CD8-positive, alpha-beta memory T cell (primary cell): ENCODE results near the gene SPHK1. TPM values are rescaled to one million over a fixed set of nuclear protein-coding genes. Genes with fewer than 3 reads are reported as not detected.
A peak's percentile ranks its signal among the peaks of the same experiment; 100 is the strongest.
"Not testable (repeated sequence)": the region's sequence is repeated elsewhere in the genome, so short reads cannot be mapped to it uniquely, and the experiment has no call there.

ENCODE experiments used
- CTCF ChIA-PET: fragments of 350-600 bp; sonication (Branson Sonifier 250); formaldehyde crosslinking; loops from one replicate; lab custom pipeline; 2021; ENCODE audit warnings: antibody characterized with exemption; lab: Charles Lee
- POLR2A ChIA-PET: fragments of 350-600 bp; sonication (Branson Sonifier 250); formaldehyde crosslinking; loops from one replicate; lab custom pipeline; 2021; ENCODE audit warnings: antibody characterized with exemption; lab: Charles Lee
- DNase-seq, 5 donors: peaks; one replicate each; pipeline versions ENCODE4 v3.0.0 to v3.0.0-alpha.2; 2020 to 2022; ENCODE audit warnings: mixed read lengths in 1 of 5
- H3K27ac ChIP-seq: one replicate; pipeline ENCODE4 v1.7.0; 2013; ENCODE audit warnings: low read depth, mild to moderate bottlenecking, low read length, moderate library complexity
- H3K27me3 ChIP-seq: 2 replicates; pipeline ENCODE4 v1.7.0; 2013; ENCODE audit warnings: low read length, mild to moderate bottlenecking; ENCODE audit not compliant: insufficient read depth, poor library complexity, severe bottlenecking
- H3K36me3 ChIP-seq: 2 replicates; pipeline ENCODE4 v1.7.0; 2013; ENCODE audit warnings: mild to moderate bottlenecking, low read length, moderate library complexity; ENCODE audit not compliant: insufficient read depth
- H3K4me1 ChIP-seq: 2 replicates; pipeline ENCODE4 v1.7.0; 2013; ENCODE audit warnings: mild to moderate bottlenecking, low read length, moderate library complexity; ENCODE audit not compliant: insufficient read depth
- H3K4me3 ChIP-seq: 2 replicates; pipeline ENCODE4 v1.7.0; 2013; ENCODE audit warnings: mild to moderate bottlenecking, low read length
- H3K9me3 ChIP-seq: 2 replicates; pipeline ENCODE4 v1.7.0; 2013; ENCODE audit warnings: mild to moderate bottlenecking, low read length
- H3K27ac Mint-ChIP-seq, 8 donors: one replicate each; pipeline ENCODE4 v1.8.0; 2020 to 2021; ENCODE audit warnings: mixed read lengths in 8 of 8, mild to moderate bottlenecking in 6 of 8, inconsistent platforms in 3 of 8, moderate library complexity in 3 of 8
- H3K27me3 Mint-ChIP-seq, 2 donors: one replicate each; pipeline ENCODE4 v1.8.0; 2020 to 2021; ENCODE audit warnings: mixed read lengths in 2 of 2, mild to moderate bottlenecking in 1 of 2, moderate library complexity in 1 of 2
- H3K36me3 Mint-ChIP-seq, 3 donors: one replicate each; pipeline ENCODE4 v1.8.0; 2020 to 2021; ENCODE audit warnings: mixed read lengths in 3 of 3, inconsistent platforms in 1 of 3, mild to moderate bottlenecking in 1 of 3
- H3K4me1 Mint-ChIP-seq, 3 donors: one replicate each; pipeline ENCODE4 v1.8.0; 2020 to 2021; ENCODE audit warnings: mixed read lengths in 3 of 3, inconsistent platforms in 1 of 3, mild to moderate bottlenecking in 1 of 3
- H3K4me3 Mint-ChIP-seq, 7 donors: one replicate each; pipeline ENCODE4 v1.8.0; 2020 to 2021; ENCODE audit warnings: mixed read lengths in 7 of 7, mild to moderate bottlenecking in 6 of 7, moderate library complexity in 4 of 7, inconsistent platforms in 2 of 7
- H3K9me3 Mint-ChIP-seq, 5 donors: one replicate each; pipeline ENCODE4 v1.8.0; 2020 to 2022; ENCODE audit warnings: mixed read lengths in 5 of 5, mild to moderate bottlenecking in 3 of 5, moderate library complexity in 2 of 5, inconsistent platforms in 1 of 5
- polyA plus RNA-seq: library from polyadenylated mRNA; unstranded; fragments of 300-500 nt; fragmentation: Illumina TruSeq; gene quantifications from one replicate; pipeline ENCODE4 v1.2.3, GENCODE V29; 2021
- total RNA-seq, 2 experiments: library from RNA; stranded (reverse); gene quantifications; one replicate each; pipeline ENCODE4 v1.2.3, GENCODE V29; 2021

SPHK1 gene
- total and polyA plus RNA-seq, 3 experiments from 2014 or later: 0.76 to 18.7 (median 17.2) TPM

DNA sequence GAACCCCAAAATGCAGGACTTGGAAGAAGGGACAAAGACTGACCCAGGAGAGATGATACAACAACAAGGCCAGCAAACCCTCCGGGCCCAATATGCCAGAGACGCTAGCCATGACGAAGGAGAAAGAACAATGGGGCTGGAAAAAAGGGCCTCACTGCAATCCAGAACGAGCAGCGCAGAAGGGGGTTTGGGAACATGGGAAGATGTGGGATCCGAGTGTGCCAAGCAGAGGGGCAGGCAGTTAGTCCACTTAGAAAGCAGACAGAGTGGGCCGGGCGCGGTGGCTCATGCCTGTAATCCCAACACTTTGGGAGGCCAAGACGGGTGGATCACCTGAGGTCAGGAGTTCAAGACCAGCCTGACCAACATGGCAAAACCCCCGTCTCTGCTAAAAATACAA is 37.5 kb upstream of the SPHK1 start:
- peaks cover 9 to 52% (median 13%) of the 10 kb centered on the region in 3 donors for H3K36me3 Mint-ChIP-seq

DNA sequence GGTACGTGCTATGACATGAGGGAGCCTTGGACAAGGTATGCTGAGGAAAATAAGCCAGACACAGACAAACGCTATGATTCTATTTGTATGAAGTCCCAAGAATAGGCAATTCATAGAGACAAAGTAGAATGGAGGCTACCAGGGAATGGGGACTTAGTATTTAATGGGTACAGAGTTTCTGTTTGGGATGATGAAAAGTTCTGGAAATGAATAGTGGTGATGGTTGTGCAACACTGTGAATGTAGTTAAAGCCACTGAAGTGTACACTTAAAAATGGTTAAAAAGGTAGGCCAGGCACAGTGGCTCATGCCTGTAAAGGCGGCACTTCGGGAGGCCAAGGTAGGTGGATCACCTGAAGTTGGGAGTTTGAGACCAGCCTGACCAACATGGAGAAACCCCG is 33.9 kb upstream of the SPHK1 start:
- Histone ChIP-seq H3K27me3 (no peaks in the 10 kb centered on the region), H3K36me3 (peaks cover 8% of the 10 kb centered on the region), H3K4me1 (peaks cover 9% of the 10 kb centered on the region), H3K27ac (no peak overlapping the region), H3K9me3 (no peaks in the 10 kb centered on the region), H3K4me3 (no peak overlapping the region)
- DNase-seq: no peak
- POLR2A ChIA-PET: no interaction called here
- H3K27me3 Mint-ChIP-seq: no peaks in the 10 kb centered on the region
- H3K4me1 Mint-ChIP-seq: peaks cover 18 to 29% (median 24%) of the 10 kb centered on the region in 3 donors
- H3K4me3 Mint-ChIP-seq: peak overlapping the region in 3 of 7 donors; percentile 4 to 90 (median 58)
- no peaks in the 10 kb centered on the region for H3K9me3 Mint-ChIP-seq
- H3K36me3 Mint-ChIP-seq: peaks cover 9 to 38% (median 10%) of the 10 kb centered on the region in 3 donors
- CTCF ChIA-PET: interaction anchor here (7.0 kb wide), 1 partner anchor 35 kb away, joined by 46 read pairs; the partner anchor contains the start of gene SPHK1
- H3K27ac Mint-ChIP-seq: no peak overlapping the region

More for the DNA sequence above, 37.5 kb upstream of the SPHK1 start:
- H3K4me3 ChIP-seq, H3K9me3 Mint-ChIP-seq, H3K27ac ChIP-seq, H3K4me3 Mint-ChIP-seq, H3K4me1 ChIP-seq, H3K27me3 Mint-ChIP-seq, H3K9me3 ChIP-seq, DNase-seq, CTCF ChIA-PET, H3K27ac Mint-ChIP-seq, H3K27me3 ChIP-seq: not testable (repeated sequence)
- peaks cover 12% of the 10 kb centered on the region for H3K36me3 ChIP-seq
- POLR2A ChIA-PET: interaction anchor here (0.6 kb wide), 1 partner anchor 36 kb away, joined by 3 read pairs; no protein-coding TSS in a partner anchor
- H3K4me1 Mint-ChIP-seq: peaks cover 4 to 11% (median 7%) of the 10 kb centered on the region in 3 donors

DNA sequence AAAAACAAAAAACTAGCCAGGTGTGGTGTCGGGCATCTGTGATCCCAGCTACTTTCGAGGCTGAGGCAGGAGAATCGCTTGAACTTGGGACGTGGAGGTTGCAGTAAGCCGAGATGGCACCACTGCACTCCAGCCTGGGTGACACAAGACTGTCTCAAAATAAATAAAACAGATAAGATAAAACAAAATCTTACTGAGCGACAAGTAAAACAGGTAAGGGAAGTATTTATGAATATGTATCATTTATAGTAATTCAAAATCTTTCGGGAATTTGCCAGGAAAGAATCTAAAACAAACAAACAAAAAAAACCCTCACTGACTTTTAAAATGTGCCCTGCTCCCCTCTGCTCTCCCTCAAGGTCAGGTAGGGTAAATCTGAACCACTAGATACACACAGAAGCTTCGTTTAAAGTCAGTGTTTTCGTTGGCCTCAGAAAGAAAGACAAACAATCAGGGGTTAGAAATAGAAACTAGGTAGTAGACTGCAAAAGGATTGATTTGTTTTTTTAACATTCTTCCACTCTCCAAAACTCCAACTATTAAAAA is 32.8 kb upstream of the SPHK1 start:
- DNase-seq: no peak
- Histone ChIP-seq H3K27me3 (no peaks in the 10 kb centered on the region), H3K9me3 (no peaks in the 10 kb centered on the region), H3K4me3 (no peak overlapping the region), H3K36me3 (peaks cover 4% of the 10 kb centered on the region), H3K27ac (no peak overlapping the region), H3K4me1 (peaks cover 9% of the 10 kb centered on the region)
- POLR2A ChIA-PET: interaction anchor here (0.5 to 3.0 kb wide), 2 partner anchors 34 to 826 kb away, joined by 3 to 27 read pairs; partner anchors contain the start of gene SPHK1
- Mint-ChIP-seq H3K4me3 (peak overlapping the region in 6 of 7 donors; percentile 9 to 92 (median 90)), H3K36me3 (peaks cover 7 to 27% (median 9%) of the 10 kb centered on the region in 3 donors), H3K27me3 (no peaks in the 10 kb centered on the region), H3K27ac (peak overlapping the region in 1 of 8 donors; percentile 78), H3K9me3 (no peaks in the 10 kb centered on the region), H3K4me1 (peaks cover 18 to 29% (median 24%) of the 10 kb centered on the region in 3 donors)
- CTCF ChIA-PET: interaction anchor here (1.1 to 7.0 kb wide), 3 partner anchors 34 to 49 kb away, joined by 3 to 46 read pairs (median 21); partner anchors contain the start of gene SPHK1

DNA sequence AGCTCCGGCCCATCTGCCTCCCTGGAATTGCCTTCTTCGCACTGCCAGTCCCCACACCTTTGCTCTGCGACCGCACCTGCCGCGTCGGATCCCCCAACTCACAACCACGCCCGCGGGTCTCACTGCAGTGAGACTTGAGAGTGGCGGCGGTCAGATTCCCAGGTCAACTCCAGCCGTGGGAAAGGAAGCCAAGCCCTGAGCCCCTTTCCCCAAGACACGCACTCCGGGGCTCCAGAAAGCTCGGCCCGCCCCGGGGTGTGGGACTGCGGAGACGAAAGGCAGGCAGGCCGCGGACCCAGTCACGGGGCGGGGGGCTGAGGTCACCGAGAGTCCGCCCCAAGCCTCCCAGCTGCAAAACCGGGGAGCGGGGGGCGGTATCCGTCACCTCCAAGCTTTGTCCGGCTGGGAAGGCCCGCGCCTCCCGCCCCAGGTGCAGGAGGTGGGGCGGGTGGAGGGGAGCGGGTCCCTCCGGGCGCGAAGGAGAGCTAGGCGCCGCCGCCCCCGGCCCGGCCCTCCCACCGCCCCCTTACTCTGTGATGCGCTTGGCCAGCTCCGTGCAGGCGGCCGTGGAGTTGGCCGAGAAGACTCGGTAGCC is 31.3 kb upstream of the SPHK1 start:
- H3K36me3 ChIP-seq: no peaks in the 10 kb centered on the region
- H3K4me1 Mint-ChIP-seq: peaks cover 18 to 29% (median 24%) of the 10 kb centered on the region in 3 donors
- no peaks in the 10 kb centered on the region for H3K9me3 ChIP-seq
- peak overlapping the region; percentile 90 to 100 (median 96) for H3K4me3 Mint-ChIP-seq
- H3K27ac Mint-ChIP-seq: peak overlapping the region in 7 of 8 donors; percentile 77 to 99 (median 82)
- peaks cover 9% of the 10 kb centered on the region for H3K4me1 ChIP-seq
- peak in 3 of 5 donors; percentile 0 to 10 (median 3) for DNase-seq
- H3K36me3 Mint-ChIP-seq: peaks cover 0 to 17% (median 0%) of the 10 kb centered on the region in 3 donors
- peak overlapping the region; percentile 77 for H3K27ac ChIP-seq
- no peaks in the 10 kb centered on the region for H3K9me3 Mint-ChIP-seq
- peaks cover 0 to 4% of the 10 kb centered on the region in 2 donors for H3K27me3 Mint-ChIP-seq
- ChIA-PET POLR2A (interaction anchor here (0.7 to 3.0 kb wide), 7 partner anchors 29 to 374 kb away, joined by 3 to 27 read pairs (median 3); partner anchors contain the start of genes METTL23 and SPHK1), CTCF (interaction anchor here (0.9 to 7.0 kb wide), 10 partner anchors 8 to 73 kb away, joined by 3 to 46 read pairs (median 4); partner anchors contain the start of gene SPHK1)
- H3K4me3 ChIP-seq: peak overlapping the region; percentile 87
- no peaks in the 10 kb centered on the region for H3K27me3 ChIP-seq

DNA sequence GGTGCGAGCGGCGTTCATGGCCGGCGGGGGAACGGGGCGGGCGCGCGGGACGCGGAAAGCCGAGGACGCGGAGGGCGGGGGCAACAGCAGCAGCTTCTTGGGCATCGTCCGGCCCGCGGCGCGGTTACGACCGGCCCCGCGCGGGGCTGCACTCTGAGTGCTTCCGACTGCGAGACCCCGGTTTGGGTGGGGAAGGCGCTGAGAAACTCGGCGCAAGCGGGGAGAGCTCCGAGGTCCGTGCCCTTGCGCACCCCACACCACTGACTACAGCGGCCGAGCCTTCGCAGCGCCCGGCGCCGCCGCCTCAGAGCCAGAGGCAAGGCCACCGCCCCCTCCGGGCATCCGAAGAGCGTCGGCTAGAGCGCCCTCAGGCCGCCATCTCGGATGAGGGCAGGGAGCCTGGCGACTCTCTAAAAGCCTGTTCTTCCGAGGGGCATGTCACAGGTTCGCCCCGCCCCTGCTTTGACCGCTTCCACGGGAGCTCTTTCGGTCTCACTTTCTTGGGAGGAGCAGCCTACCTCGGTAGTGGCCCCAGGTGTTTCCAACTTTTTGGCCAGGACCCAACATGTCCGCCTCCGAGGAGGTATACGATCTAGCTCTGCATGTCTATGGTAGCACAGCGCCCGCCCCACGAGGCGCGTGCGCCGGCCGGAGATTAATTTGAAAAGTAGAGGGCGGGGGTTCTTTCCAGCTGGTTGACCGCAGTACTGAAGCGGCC is 30.7 kb upstream of the SPHK1 start, which contains the start of gene PRPSAP1:
Gene PRPSAP1 (minus strand): TSS at position 318 of the 718 bp plus-strand sequence. CDS start 213 bp downstream, at position 105.
- peaks cover 9% of the 10 kb centered on the region for H3K4me1 ChIP-seq
- peak within 1 kb of the TSS; percentile 87 for H3K4me3 ChIP-seq
- POLR2A ChIA-PET: interaction anchor here (0.6 to 3.0 kb wide), 8 partner anchors 28 to 372 kb away, joined by 3 to 27 read pairs (median 4); partner anchors contain the start of gene SPHK1

DNA sequence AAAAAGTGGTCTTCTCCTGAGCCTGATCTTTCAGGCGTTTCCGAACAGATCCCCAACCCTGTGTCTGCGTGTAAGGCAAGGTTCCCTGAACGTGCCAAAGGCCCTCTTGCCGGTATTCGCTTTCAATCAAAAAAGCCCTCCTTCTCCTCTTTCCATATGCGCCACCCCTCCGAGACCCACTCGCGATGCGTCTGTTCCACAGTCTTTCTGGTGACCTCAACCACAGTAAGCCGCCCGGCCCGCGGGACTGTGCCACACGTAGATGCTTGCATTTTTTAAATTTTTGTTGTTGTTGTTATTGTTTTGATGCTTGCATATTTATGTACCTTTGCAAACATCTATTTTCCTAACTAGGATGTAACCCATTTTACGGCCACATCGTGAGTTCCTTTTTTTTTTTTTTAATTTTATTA is 30.1 kb upstream of the SPHK1 start:
- H3K36me3 Mint-ChIP-seq: peaks cover 0 to 13% (median 0%) of the 10 kb centered on the region in 3 donors
- H3K4me1 Mint-ChIP-seq: peaks cover 18 to 29% (median 24%) of the 10 kb centered on the region in 3 donors
- peak overlapping the region; percentile 77 to 100 (median 98) for H3K27ac Mint-ChIP-seq
- DNase-seq: no peak
- Histone ChIP-seq H3K9me3 (no peaks in the 10 kb centered on the region), H3K4me1 (peaks cover 9% of the 10 kb centered on the region), H3K27ac (peak overlapping the region; percentile 77), H3K27me3 (no peaks in the 10 kb centered on the region), H3K4me3 (peak overlapping the region; percentile 87), H3K36me3 (no peaks in the 10 kb centered on the region)
- POLR2A ChIA-PET: interaction anchor here (0.6 to 3.0 kb wide), 7 partner anchors 28 to 1025 kb away, joined by 3 to 27 read pairs (median 3); partner anchors contain the start of gene SPHK1
- H3K4me3 Mint-ChIP-seq: peak overlapping the region; percentile 90 to 100 (median 96)
- CTCF ChIA-PET: interaction anchor here (0.7 to 7.0 kb wide), 10 partner anchors 9 to 75 kb away, joined by 3 to 46 read pairs (median 4); partner anchors contain the start of gene SPHK1
- peaks cover 0 to 4% of the 10 kb centered on the region in 2 donors for H3K27me3 Mint-ChIP-seq
- no peaks in the 10 kb centered on the region for H3K9me3 Mint-ChIP-seq

More for the DNA sequence above, 30.7 kb upstream of the SPHK1 start, which contains the start of gene PRPSAP1:
- H3K9me3 Mint-ChIP-seq: no peaks in the 10 kb centered on the region
- CTCF ChIA-PET: interaction anchor here (0.7 to 7.0 kb wide), 11 partner anchors 9 to 74 kb away, joined by 3 to 46 read pairs (median 4); partner anchors contain the start of gene SPHK1
- no peaks in the 10 kb centered on the region for H3K36me3 ChIP-seq
- peak; percentile 59 to 86 (median 82) for DNase-seq
- no peaks in the 10 kb centered on the region for H3K9me3 ChIP-seq
- H3K36me3 Mint-ChIP-seq: peaks cover 0 to 13% (median 0%) of the 10 kb centered on the region in 3 donors
- H3K27ac Mint-ChIP-seq: peak within 1 kb of the TSS; percentile 77 to 100 (median 98)
- H3K27me3 Mint-ChIP-seq: peaks cover 0 to 4% of the 10 kb centered on the region in 2 donors
- no peaks in the 10 kb centered on the region for H3K27me3 ChIP-seq
- peak within 1 kb of the TSS; percentile 90 to 100 (median 96) for H3K4me3 Mint-ChIP-seq
- peak within 1 kb of the TSS; percentile 77 for H3K27ac ChIP-seq
- peaks cover 18 to 29% (median 24%) of the 10 kb centered on the region in 3 donors for H3K4me1 Mint-ChIP-seq

DNA sequence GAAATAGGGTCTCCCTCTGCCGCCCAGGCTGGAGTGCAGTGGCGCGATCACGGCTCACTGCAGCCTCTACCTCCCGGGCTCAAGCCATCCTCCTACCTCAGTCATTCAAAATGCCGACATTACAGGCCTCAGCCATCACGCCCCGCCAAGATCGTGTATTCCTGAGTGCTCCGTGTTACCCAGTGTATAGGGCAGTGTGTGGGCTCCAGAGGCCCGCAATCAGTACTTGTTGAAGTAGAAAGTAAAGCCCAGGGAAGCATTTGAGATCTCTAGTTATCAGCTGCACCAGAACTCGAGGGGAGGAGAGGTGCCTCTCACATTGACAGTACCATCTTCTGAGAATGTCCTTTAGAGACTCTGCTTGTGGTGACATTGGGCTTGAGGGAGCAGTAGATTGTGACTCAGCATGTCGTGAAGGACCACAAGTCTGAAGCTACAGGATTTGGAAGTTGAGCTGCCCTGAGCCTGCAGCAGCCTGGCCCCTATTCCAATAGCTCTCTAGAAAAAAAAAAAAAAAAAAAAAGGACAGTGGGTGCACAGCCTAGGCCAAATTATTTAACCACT is 29.6 kb upstream of the SPHK1 start:
- Histone ChIP-seq H3K27me3 (no peaks in the 10 kb centered on the region), H3K27ac (no peak overlapping the region), H3K36me3 (no peaks in the 10 kb centered on the region), H3K9me3 (no peaks in the 10 kb centered on the region), H3K4me3 (no peak overlapping the region), H3K4me1 (peaks cover 9% of the 10 kb centered on the region)
- ChIA-PET CTCF (interaction anchor here (0.7 to 7.0 kb wide), 4 partner anchors 10 to 43 kb away, joined by 3 to 46 read pairs (median 4); partner anchors contain the start of gene SPHK1), POLR2A (interaction anchor here (0.6 to 3.0 kb wide), 4 partner anchors 30 to 1025 kb away, joined by 3 to 27 read pairs (median 6); partner anchors contain the start of gene SPHK1)
- Mint-ChIP-seq H3K36me3 (peaks cover 0 to 13% (median 0%) of the 10 kb centered on the region in 3 donors), H3K27ac (peak overlapping the region in 1 of 8 donors; percentile 75), H3K4me3 (peak overlapping the region; percentile 54 to 99 (median 95)), H3K27me3 (peaks cover 0 to 4% of the 10 kb centered on the region in 2 donors), H3K4me1 (peaks cover 18 to 29% (median 24%) of the 10 kb centered on the region in 3 donors), H3K9me3 (no peaks in the 10 kb centered on the region)
- no peak for DNase-seq
